A549 treated with DMSO at 1 μM for 4 hours (cell line): ENCODE measurements around the gene TMEM140. TPM values are rescaled to one million over a fixed set of nuclear protein-coding genes. Genes with fewer than 3 reads are reported as not detected.

Experiments used
- total RNA-seq: library from RNA; stranded (reverse); fragments of 200-300 nt; extraction: Qiagen RNA extraction; gene quantifications from 5 replicates; pipeline ENCODE4 v1.2.3, GENCODE V29; 2022; ENCODE audit warnings: low read depth

TMEM140 gene
- total RNA-seq = 1.3 to 1.7 TPM (median 1.4 TPM) in 5 replicates

GRCh38 chr7:135147899-135148721, at the start of gene TMEM140:
Gene TMEM140 (plus strand): TSS chr7:135148072. CDS start chr7:135164442, 16,370 bp downstream.

GRCh38 chr7:135170274-135170997, 22.6 kb downstream of the TMEM140 start, which contains the start of gene CYREN:
Gene CYREN (minus strand): TSS chr7:135170707. CDS start chr7:135168922, 1,785 bp downstream.

GRCh38 chr7:135211179-135211945, 63.5 kb downstream of the TMEM140 start, which contains the start of gene WDR91:
Gene WDR91 (minus strand): TSS chr7:135211526. CDS start chr7:135211502, 24 bp downstream.

Other genes with a start within 250 kb of the TMEM140 start
- 0.28 to 1.5 TPM (median 1.3 TPM) in 5 replicates for gene AGBL3, start 161.6 kb upstream of the TMEM140 start, total RNA-seq
- gene CYREN, start 22.6 kb downstream of the TMEM140 start, total RNA-seq = 61.4 to 76.1 TPM (median 73.8 TPM) in 5 replicates
- gene WDR91, start 63.5 kb downstream of the TMEM140 start, total RNA-seq = 5.7 to 8.7 TPM (median 8.4 TPM) in 5 replicates
- not detected in 5 replicates for gene STRA8, start 85.8 kb downstream of the TMEM140 start, total RNA-seq